CD4-positive, alpha-beta T cell (primary cell): ENCODE measurements around the gene TUBA4B. TPM values are rescaled to one million over a fixed set of nuclear protein-coding genes. Genes with fewer than 3 reads are reported as not detected.

Source experiments
- ATAC-seq: fragments of 200-7000 bp; cut with Tn5 transposase; one replicate; pipeline ENCODE4 v1.10.0; 2022; ENCODE audit warnings: mild to moderate bottlenecking; ENCODE audit not compliant: poor library complexity
- CTCF ChIA-PET: fragments of 350-600 bp; sonication (Branson Sonifier 250); formaldehyde crosslinking; loops from one replicate; lab custom pipeline; 2021; ENCODE audit warnings: antibody characterized with exemption, inconsistent platforms; lab: Charles Lee
- POLR2A ChIA-PET: fragments of 350-600 bp; sonication (Branson Sonifier 250); formaldehyde crosslinking; loops from one replicate; lab custom pipeline; 2021; ENCODE audit warnings: antibody characterized with exemption, inconsistent platforms; lab: Charles Lee
- DNase-seq, 14 experiments: peaks; one replicate each; pipeline ENCODE4 v3.0.0-alpha.2; 2013 to 2020; ENCODE audit warnings: mixed read lengths in 2 of 14
- H3K27ac ChIP-seq, 2 donors: one replicate each; pipeline versions ENCODE4 v1.5.1 to v1.7.0; 2013; ENCODE audit warnings: low read length in 2 of 2, low read depth in 1 of 2, mild to moderate bottlenecking in 1 of 2
- H3K27me3 ChIP-seq, 2 experiments: 1 replicate in 1 of 2; 2 replicates in 1 of 2; pipeline versions ENCODE4 v1.6.1 to v1.7.0; 2013; ENCODE audit warnings: low read length in 2 of 2, control low read depth in 1 of 2, mild to moderate bottlenecking in 1 of 2, moderate library complexity in 1 of 2; ENCODE audit not compliant: insufficient read depth in 2 of 2, control insufficient read depth in 1 of 2
- H3K36me3 ChIP-seq: one replicate; pipeline ENCODE4 v1.6.1; 2013; ENCODE audit warnings: low read length, control low read depth; ENCODE audit not compliant: insufficient read depth
- H3K4me1 ChIP-seq: one replicate; pipeline ENCODE4 v1.6.1; 2013; ENCODE audit warnings: low read length, control low read depth; ENCODE audit not compliant: insufficient read depth
- H3K4me3 ChIP-seq: one replicate; pipeline ENCODE4 v1.5.1; 2013; ENCODE audit warnings: mild to moderate bottlenecking, low read length, moderate library complexity
- H3K9me3 ChIP-seq, 2 experiments: 1 replicate in 1 of 2; 2 replicates in 1 of 2; pipeline versions ENCODE4 v1.6.1 to v1.7.0; 2013; ENCODE audit warnings: low read length in 2 of 2, mild to moderate bottlenecking in 2 of 2, control low read depth in 1 of 2, moderate library complexity in 1 of 2; ENCODE audit not compliant: control insufficient read depth in 1 of 2, insufficient read depth in 1 of 2
- H3K27ac Mint-ChIP-seq: one replicate; pipeline ENCODE4 v1.8.0; 2020; ENCODE audit warnings: mixed read lengths
- H3K27me3 Mint-ChIP-seq: one replicate; pipeline ENCODE4 v1.8.0; 2021; ENCODE audit warnings: mixed read lengths
- H3K36me3 Mint-ChIP-seq: one replicate; pipeline ENCODE4 v1.8.0; 2021; ENCODE audit warnings: low read depth, mixed read lengths
- H3K4me1 Mint-ChIP-seq: one replicate; pipeline ENCODE4 v1.8.0; 2021; ENCODE audit warnings: low read depth, mixed read lengths
- H3K4me3 Mint-ChIP-seq: one replicate; pipeline ENCODE4 v1.8.0; 2020; ENCODE audit warnings: mild to moderate bottlenecking, mixed read lengths
- H3K9me3 Mint-ChIP-seq: one replicate; pipeline ENCODE4 v1.8.0; 2020; ENCODE audit warnings: mixed read lengths
- intact Hi-C, 2 experiments: fragments of 100-400 bp; cut with DNase I in 1 of 2; cut with micrococcal nuclease in 1 of 2; formaldehyde crosslinking; loops; one replicate each; pipeline versions ENCODE4 v1.15.1 to v1.9.0; 2023 to 2025; cut with DNase I, micrococcal nuclease
- total RNA-seq, 174 experiments: library from RNA in 2 of 174; stranded (reverse) in 2 of 174; gene quantifications; one replicate each; pipeline ENCODE4 v1.2.3 and lab custom pipeline; 2021 to 2026
- TF ChIP-seq, protein P1 (sequence below): fragments of 200-600 bp; IDR thresholded peaks from one replicate; pipeline ENCODE4 v1.8.0; 2022; ENCODE audit warnings: antibody characterized with exemption, mild to moderate bottlenecking

The TUBA4B gene
- total RNA-seq, 2 experiments from 2014 or later: not detected

GRCh38 chr2:219205165-219205538 lies 47.9 kb upstream of the TUBA4B start:
- no peak overlapping the region for H3K27ac ChIP-seq
- ChIA-PET CTCF (interaction anchor here (0.7 to 2.9 kb wide), 3 partner anchors 34 to 75 kb away, joined by 3 to 17 read pairs (median 5); partner anchors contain the start of gene NHEJ1), POLR2A (interaction anchor here (1.2 to 2.4 kb wide), 5 partner anchors 9 to 48 kb away, joined by 4 to 41 read pairs (median 17); partner anchors contain the start of genes TUBA4A and TUBA4B)
- DNase-seq (no peak), ATAC-seq (no peak)
- Mint-ChIP-seq H3K4me1 (peaks cover 40% of the 10 kb centered on the region), H3K27me3 (no peaks in the 10 kb centered on the region), H3K9me3 (no peaks in the 10 kb centered on the region), H3K36me3 (peaks cover 21% of the 10 kb centered on the region), H3K4me3 (peak overlapping the region; percentile 65), H3K27ac (peak overlapping the region; percentile 93)
- peaks cover 0 to 3% of the 10 kb centered on the region in 2 experiments for H3K9me3 ChIP-seq
- no peaks in the 10 kb centered on the region for H3K27me3 ChIP-seq
- no peak overlapping the region for H3K4me3 ChIP-seq
- TF ChIP-seq, protein P1, sequence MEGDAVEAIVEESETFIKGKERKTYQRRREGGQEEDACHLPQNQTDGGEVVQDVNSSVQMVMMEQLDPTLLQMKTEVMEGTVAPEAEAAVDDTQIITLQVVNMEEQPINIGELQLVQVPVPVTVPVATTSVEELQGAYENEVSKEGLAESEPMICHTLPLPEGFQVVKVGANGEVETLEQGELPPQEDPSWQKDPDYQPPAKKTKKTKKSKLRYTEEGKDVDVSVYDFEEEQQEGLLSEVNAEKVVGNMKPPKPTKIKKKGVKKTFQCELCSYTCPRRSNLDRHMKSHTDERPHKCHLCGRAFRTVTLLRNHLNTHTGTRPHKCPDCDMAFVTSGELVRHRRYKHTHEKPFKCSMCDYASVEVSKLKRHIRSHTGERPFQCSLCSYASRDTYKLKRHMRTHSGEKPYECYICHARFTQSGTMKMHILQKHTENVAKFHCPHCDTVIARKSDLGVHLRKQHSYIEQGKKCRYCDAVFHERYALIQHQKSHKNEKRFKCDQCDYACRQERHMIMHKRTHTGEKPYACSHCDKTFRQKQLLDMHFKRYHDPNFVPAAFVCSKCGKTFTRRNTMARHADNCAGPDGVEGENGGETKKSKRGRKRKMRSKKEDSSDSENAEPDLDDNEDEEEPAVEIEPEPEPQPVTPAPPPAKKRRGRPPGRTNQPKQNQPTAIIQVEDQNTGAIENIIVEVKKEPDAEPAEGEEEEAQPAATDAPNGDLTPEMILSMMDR: no peak
- intact Hi-C loops: loop anchor here in 1 of 2 experiments (10.0 kb wide), 2 partner anchors 180 to 340 kb away; partner anchors contain the start of genes CHPF, DNPEP and TMEM198
- H3K36me3 ChIP-seq: peaks cover 21% of the 10 kb centered on the region
- peaks cover 39% of the 10 kb centered on the region for H3K4me1 ChIP-seq

GRCh38 chr2:219205981-219206327 lies 47.1 kb upstream of the TUBA4B start:
- TF ChIP-seq, protein P1: no peak
- peak overlapping the region; percentile 89 to 90 for H3K27ac ChIP-seq
- H3K4me3 ChIP-seq: peak overlapping the region; percentile 69
- H3K27me3 Mint-ChIP-seq: no peaks in the 10 kb centered on the region
- ChIA-PET POLR2A (interaction anchor here (1.0 to 4.8 kb wide), 20 partner anchors 9 to 182 kb away, joined by 3 to 139 read pairs (median 13); partner anchors contain the start of genes ABCB6, ANKZF1, ATG9A and CNPPD1), CTCF (interaction anchor here (0.9 to 4.2 kb wide), 10 partner anchors 13 to 226 kb away, joined by 3 to 32 read pairs (median 5); partner anchors contain the start of genes CNPPD1, DNPEP and NHEJ1)
- H3K27ac Mint-ChIP-seq: peak overlapping the region; percentile 93
- peaks cover 41% of the 10 kb centered on the region for H3K4me1 Mint-ChIP-seq
- ATAC-seq: no peak
- peaks cover 21% of the 10 kb centered on the region for H3K36me3 ChIP-seq
- H3K9me3 ChIP-seq: peaks cover 0 to 3% of the 10 kb centered on the region in 2 experiments
- H3K4me3 Mint-ChIP-seq: peak overlapping the region; percentile 90
- H3K4me1 ChIP-seq: peaks cover 47% of the 10 kb centered on the region
- no peaks in the 10 kb centered on the region for H3K27me3 ChIP-seq
- intact Hi-C loops: loop anchor here (1.0 to 10.0 kb wide), 6 partner anchors 28 to 339 kb away; partner anchors contain the start of genes CHPF (in 1 of the 2), DNAJB2 (in 1 of the 2), DNPEP (in 1 of the 2) and RETREG2 (in 1 of the 2)
- H3K36me3 Mint-ChIP-seq: peaks cover 21% of the 10 kb centered on the region
- no peak for DNase-seq
- no peaks in the 10 kb centered on the region for H3K9me3 Mint-ChIP-seq

DNA sequence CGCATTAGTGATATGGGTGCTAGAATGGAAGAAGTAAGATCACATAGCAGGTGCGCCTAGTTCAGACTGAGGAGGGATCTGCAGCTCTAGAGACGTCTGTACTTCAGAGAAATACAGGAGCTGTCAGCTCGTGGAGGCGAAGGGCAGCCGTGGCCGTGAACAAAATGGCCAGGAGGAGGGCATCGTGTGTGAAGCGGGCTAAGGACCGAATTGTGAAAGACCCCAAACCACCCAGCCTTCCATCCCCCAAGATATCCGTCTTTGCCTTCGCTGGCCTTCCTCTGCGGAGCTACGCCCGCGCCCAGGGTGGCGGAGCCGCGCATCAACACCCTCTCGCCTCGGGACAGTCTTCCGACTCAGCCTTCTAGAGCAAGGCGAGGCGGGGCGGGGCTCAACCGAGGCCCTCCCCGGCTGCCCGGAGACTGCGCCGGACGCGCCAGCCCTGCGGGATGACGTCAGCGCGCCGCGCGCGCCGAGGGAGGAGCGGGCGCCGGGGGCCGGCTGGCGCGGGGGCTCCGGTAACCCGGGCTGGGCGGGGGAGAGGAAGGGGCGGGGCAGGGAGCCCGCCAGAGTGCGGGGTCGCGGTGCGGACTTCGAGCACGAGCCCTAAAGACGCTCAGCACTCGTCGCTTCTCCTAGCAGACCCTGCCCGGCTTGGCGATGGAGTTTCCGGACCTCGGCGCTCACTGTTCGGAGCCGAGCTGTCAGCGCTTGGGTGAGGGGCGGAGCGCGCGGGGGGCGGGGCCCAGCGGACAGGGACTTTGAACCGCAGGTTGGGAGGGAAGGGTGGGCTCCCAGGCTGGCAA lies 46.5 kb upstream of the TUBA4B start, which contains the start of gene ZFAND2B:
Gene ZFAND2B (plus strand): TSS at position 455 of the 806 bp plus-strand sequence. CDS start 206 bp downstream, at position 661.
- ChIA-PET POLR2A (interaction anchor here (0.6 to 4.8 kb wide), 22 partner anchors 8 to 182 kb away, joined by 3 to 139 read pairs (median 12); partner anchors contain the start of genes ABCB6, ANKZF1, ATG9A and CNPPD1), CTCF (interaction anchor here (0.9 to 4.2 kb wide), 10 partner anchors 13 to 226 kb away, joined by 3 to 32 read pairs (median 5); partner anchors contain the start of genes CNPPD1, DNPEP and NHEJ1)
- Histone ChIP-seq H3K4me1 (peaks cover 53% of the 10 kb centered on the region), H3K4me3 (peak within 1 kb of the TSS; percentile 69), H3K9me3 (no peaks in the 10 kb centered on the region), H3K36me3 (peaks cover 21% of the 10 kb centered on the region), H3K27me3 (no peaks in the 10 kb centered on the region), H3K27ac (peak within 1 kb of the TSS; percentile 89 to 90)
- Mint-ChIP-seq H3K4me3 (peak within 1 kb of the TSS; percentile 90), H3K4me1 (peaks cover 45% of the 10 kb centered on the region), H3K9me3 (no peaks in the 10 kb centered on the region), H3K27me3 (no peaks in the 10 kb centered on the region), H3K27ac (peak within 1 kb of the TSS; percentile 93), H3K36me3 (peaks cover 26% of the 10 kb centered on the region)
- DNase-seq (peak; percentile 88 to 98 (median 95)), ATAC-seq (peak; percentile 93)
- intact Hi-C loops: loop anchor here (1.0 to 10.0 kb wide), 6 partner anchors 28 to 338 kb away; partner anchors contain the start of genes CHPF (in 1 of the 2), DNAJB2 (in 1 of the 2), DNPEP (in 1 of the 2) and RETREG2 (in 1 of the 2)
- TF ChIP-seq, protein P1: no peak
